ENCODE measurements around the gene EIF4B. TPM values are rescaled to one million over a fixed set of nuclear protein-coding genes. Genes with fewer than 3 reads are reported as not detected.
A peak's percentile ranks its signal among the peaks of the same experiment; 100 is the strongest.

EIF4B gene
- polyA plus RNA-seq, 1 donor (not counting 4 experiments of a cell fraction or from before 2014, with no cell fraction given): 422 TPM

- FAIRE-seq (peak; percentile 80), DNase-seq (ENCODE audit: low read depth, low spot score) (no peak)
- Histone ChIP-seq H3K79me2 (ENCODE audit: control insufficient read depth, insufficient read depth, low read length) (no peaks in the 10 kb centered on the region), H4K20me1 (ENCODE audit: control insufficient read depth, extremely low read depth, insufficient read depth, low read length) (no peaks in the 10 kb centered on the region), H3K4me3 (ENCODE audit: control insufficient read depth in 2 of 3, extremely low read depth in 1 of 3, insufficient read depth in 2 of 3, low read depth in 1 of 3, low read length in 3 of 3) (no peak overlapping the region), H3K4me1 (ENCODE audit: control insufficient read depth, extremely low read depth, insufficient read depth, low read length) (peaks cover 13% of the 10 kb centered on the region), H3K27me3 (ENCODE audit: control insufficient read depth, extremely low read depth, insufficient read depth, low read length) (no peaks in the 10 kb centered on the region), H2AFZ (ENCODE audit: control insufficient read depth, low read length) (no peak overlapping the region), H3K9me1 (ENCODE audit: control insufficient read depth, extremely low read depth, insufficient read depth, low read length) (no peaks in the 10 kb centered on the region), H3K27ac (ENCODE audit: control insufficient read depth, insufficient read depth, low read length) (peak overlapping the region; percentile 17), H3K9ac (ENCODE audit: control insufficient read depth, extremely low read depth, insufficient read depth, low read length) (peak overlapping the region; percentile 6), H3K36me3 (ENCODE audit: control insufficient read depth in 2 of 2, extremely low read depth in 1 of 2, insufficient read depth in 2 of 2, low read length in 2 of 2) (no peaks in the 10 kb centered on the region), H3K9me3 (ENCODE audit: control insufficient read depth, low read depth, low read length) (no peaks in the 10 kb centered on the region), H3K4me2 (ENCODE audit: control insufficient read depth, extremely low read depth, insufficient read depth, low read depth, low read length) (peak overlapping the region; percentile 9)
- dilution Hi-C loops (cut with MboI; ENCODE audit: extremely low pct_ligation_motif_present, low sequenced_read_pairs): no loop called here
- TF ChIP-seq CTCF (optimal IDR thresholded peaks at IDR 0.05 in 1 of 3, IDR thresholded peaks at IDR 0.05 in 1 of 3, conservative IDR thresholded peaks at IDR 0.05 in 1 of 3; ENCODE audit: extremely low read depth in 1 of 3, insufficient read depth in 2 of 3, low read length in 3 of 3) (no peak), EZH2 (IDR thresholded peaks at IDR 0.05; ENCODE audit: low read length) (no peak)
Observed at GRCh38 chr12:52992699-52993557, 13.3 kb upstream of the EIF4B start.

GRCh38 chr12:52993558-52993869 is 12.7 kb upstream of the EIF4B start:
- Histone ChIP-seq H3K27ac (ENCODE audit: control insufficient read depth, insufficient read depth, low read length) (no peak overlapping the region), H3K9ac (ENCODE audit: control insufficient read depth, extremely low read depth, insufficient read depth, low read length) (no peak overlapping the region), H2AFZ (ENCODE audit: control insufficient read depth, low read length) (no peak overlapping the region), H3K4me2 (ENCODE audit: control insufficient read depth, extremely low read depth, insufficient read depth, low read depth, low read length) (no peak overlapping the region), H3K79me2 (ENCODE audit: control insufficient read depth, insufficient read depth, low read length) (no peaks in the 10 kb centered on the region), H4K20me1 (ENCODE audit: control insufficient read depth, extremely low read depth, insufficient read depth, low read length) (no peaks in the 10 kb centered on the region), H3K36me3 (ENCODE audit: control insufficient read depth in 2 of 2, extremely low read depth in 1 of 2, insufficient read depth in 2 of 2, low read length in 2 of 2) (no peaks in the 10 kb centered on the region), H3K9me3 (ENCODE audit: control insufficient read depth, low read depth, low read length) (no peaks in the 10 kb centered on the region), H3K4me3 (ENCODE audit: control insufficient read depth in 2 of 3, extremely low read depth in 1 of 3, insufficient read depth in 2 of 3, low read depth in 1 of 3, low read length in 3 of 3) (no peak overlapping the region), H3K4me1 (ENCODE audit: control insufficient read depth, extremely low read depth, insufficient read depth, low read length) (peaks cover 13% of the 10 kb centered on the region), H3K27me3 (ENCODE audit: control insufficient read depth, extremely low read depth, insufficient read depth, low read length) (no peaks in the 10 kb centered on the region), H3K9me1 (ENCODE audit: control insufficient read depth, extremely low read depth, insufficient read depth, low read length) (no peaks in the 10 kb centered on the region)
- DNase-seq (ENCODE audit: low read depth, low spot score) (no peak), FAIRE-seq (no peak)
- TF ChIP-seq CTCF (optimal IDR thresholded peaks at IDR 0.05 in 1 of 3, IDR thresholded peaks at IDR 0.05 in 1 of 3, conservative IDR thresholded peaks at IDR 0.05 in 1 of 3; ENCODE audit: extremely low read depth in 1 of 3, insufficient read depth in 2 of 3, low read length in 3 of 3) (no peak), EZH2 (IDR thresholded peaks at IDR 0.05; ENCODE audit: low read length) (no peak)
- dilution Hi-C loops (cut with MboI; ENCODE audit: extremely low pct_ligation_motif_present, low sequenced_read_pairs): no loop called here
